MCF 10A (cell line): ENCODE data around the gene MAGEA11. TPM values are rescaled to one million over a fixed set of nuclear protein-coding genes. Genes with fewer than 3 reads are reported as not detected.
"Not testable (repeated sequence)": the region's sequence is repeated elsewhere in the genome, so short reads cannot be mapped to it uniquely, and the experiment has no call there.

ENCODE experiments used
- BruUV-seq: library from RNA; stranded (reverse); fragments of 400-500 nt; replicated peaks from 2 replicates; lab custom pipeline; 2021; lab: Mats Ljungman, UMichigan
- CTCF ChIA-PET: fragments of 300-600 bp; sonication (Branson Sonifier 250); formaldehyde crosslinking; extraction: SDS; loops from one replicate; lab custom pipeline; 2021; ENCODE audit warnings: antibody characterized with exemption, inconsistent platforms; lab: Yijun Ruan, JAX
- POLR2A ChIA-PET: fragments of 300-600, 350-650 bp; sonication (Branson Sonifier 250); formaldehyde crosslinking; extraction: SDS; loops from one replicate; lab custom pipeline; 2020; ENCODE audit warnings: antibody characterized with exemption, inconsistent platforms; lab: Yijun Ruan, JAX
- DNase-seq: peaks from one replicate; pipeline ENCODE4 v3.0.0-alpha.2; 2018; ENCODE audit not compliant: unreplicated experiment
- H3K27ac Mint-ChIP-seq: one replicate; pipeline ENCODE4 v1.8.0; 2022; ENCODE audit warnings: mild to moderate bottlenecking, low read depth, mixed read lengths; ENCODE audit not compliant: unreplicated experiment
- H3K27me3 Mint-ChIP-seq: one replicate; pipeline ENCODE4 v1.8.0; 2022; ENCODE audit warnings: mixed read lengths; ENCODE audit not compliant: insufficient read depth, unreplicated experiment
- H3K36me3 Mint-ChIP-seq: one replicate; pipeline ENCODE4 v1.8.0; 2022; ENCODE audit warnings: mild to moderate bottlenecking, moderate library complexity, mixed read lengths; ENCODE audit not compliant: insufficient read depth, unreplicated experiment
- H3K4me1 Mint-ChIP-seq: one replicate; pipeline ENCODE4 v1.8.0; 2022; ENCODE audit warnings: mixed read lengths; ENCODE audit not compliant: insufficient read depth, unreplicated experiment
- H3K4me3 Mint-ChIP-seq: one replicate; pipeline ENCODE4 v1.8.0; 2022; ENCODE audit warnings: mild to moderate bottlenecking, moderate library complexity, mixed read lengths; ENCODE audit not compliant: unreplicated experiment
- H3K9me3 Mint-ChIP-seq: one replicate; pipeline ENCODE4 v1.8.0; 2022; ENCODE audit warnings: mixed read lengths; ENCODE audit not compliant: unreplicated experiment
- intact Hi-C: fragments of 100-400 bp; cut with micrococcal nuclease; formaldehyde crosslinking; loops from 2 replicates; pipeline ENCODE4 v1.14.1; 2022
- total RNA-seq: library from RNA; stranded (reverse); gene quantifications from 2 replicates; pipeline ENCODE4 v1.2.3, GENCODE V29; 2022
- TF ChIP-seq, protein P1 (sequence below): fragments of 200-600 bp; IDR thresholded peaks from one replicate; pipeline ENCODE4 v1.8.0; 2022; ENCODE audit warnings: antibody characterized with exemption, mild to moderate bottlenecking; ENCODE audit not compliant: unreplicated experiment

MAGEA11 gene
- total RNA-seq, 1 experiment from 2014 or later, result not detected

- intact Hi-C loops, result no loop called here
- Mint-ChIP-seq H3K36me3 (no peaks in the 10 kb centered on the region), H3K4me3 (no peak overlapping the region), H3K4me1 (no peaks in the 10 kb centered on the region), H3K27me3 (no peaks in the 10 kb centered on the region), H3K27ac (no peak overlapping the region), H3K9me3 (no peaks in the 10 kb centered on the region)
- no peak for DNase-seq
- TF ChIP-seq, protein P1, sequence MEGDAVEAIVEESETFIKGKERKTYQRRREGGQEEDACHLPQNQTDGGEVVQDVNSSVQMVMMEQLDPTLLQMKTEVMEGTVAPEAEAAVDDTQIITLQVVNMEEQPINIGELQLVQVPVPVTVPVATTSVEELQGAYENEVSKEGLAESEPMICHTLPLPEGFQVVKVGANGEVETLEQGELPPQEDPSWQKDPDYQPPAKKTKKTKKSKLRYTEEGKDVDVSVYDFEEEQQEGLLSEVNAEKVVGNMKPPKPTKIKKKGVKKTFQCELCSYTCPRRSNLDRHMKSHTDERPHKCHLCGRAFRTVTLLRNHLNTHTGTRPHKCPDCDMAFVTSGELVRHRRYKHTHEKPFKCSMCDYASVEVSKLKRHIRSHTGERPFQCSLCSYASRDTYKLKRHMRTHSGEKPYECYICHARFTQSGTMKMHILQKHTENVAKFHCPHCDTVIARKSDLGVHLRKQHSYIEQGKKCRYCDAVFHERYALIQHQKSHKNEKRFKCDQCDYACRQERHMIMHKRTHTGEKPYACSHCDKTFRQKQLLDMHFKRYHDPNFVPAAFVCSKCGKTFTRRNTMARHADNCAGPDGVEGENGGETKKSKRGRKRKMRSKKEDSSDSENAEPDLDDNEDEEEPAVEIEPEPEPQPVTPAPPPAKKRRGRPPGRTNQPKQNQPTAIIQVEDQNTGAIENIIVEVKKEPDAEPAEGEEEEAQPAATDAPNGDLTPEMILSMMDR, result no peak
- ChIA-PET POLR2A (no interaction called here), CTCF (no interaction called here)
- no TSS peak for BruUV-seq
Measured at GRCh38 chrX:149757206-149758067, 45.6 kb downstream of the MAGEA11 start.

DNA sequence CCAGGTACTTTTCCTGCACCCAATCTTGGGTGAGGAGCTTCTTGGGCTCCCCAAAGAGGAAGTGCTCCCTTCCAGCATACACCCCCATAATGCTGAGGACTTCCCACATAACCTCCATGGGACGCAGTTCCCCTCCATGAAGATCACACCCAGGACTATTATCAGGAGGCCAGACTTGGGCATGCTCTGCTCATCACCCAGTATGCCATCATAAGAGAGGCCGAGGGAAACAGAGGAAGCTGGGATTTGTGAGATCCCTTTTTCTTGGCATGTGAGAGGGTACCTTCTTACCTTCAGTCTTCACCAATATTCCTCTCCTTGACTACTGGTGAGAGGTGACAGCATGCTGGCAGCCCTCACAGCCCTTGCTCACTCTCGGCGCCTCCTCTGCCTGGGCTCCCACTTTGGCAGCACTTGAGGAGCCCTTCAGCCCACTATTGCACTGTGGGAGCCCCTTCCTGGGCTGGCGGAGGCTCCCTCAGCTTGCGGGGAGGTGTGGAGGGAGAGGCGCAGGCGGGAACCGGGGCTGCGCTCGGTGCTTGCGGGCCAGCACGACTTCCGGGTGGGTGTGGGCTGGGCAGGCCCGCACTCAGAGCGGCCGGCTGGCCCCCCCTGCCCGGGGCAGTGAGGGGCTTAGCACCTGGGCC is 46.3 kb downstream of the MAGEA11 start:
- TF ChIP-seq, protein P1, result no peak
- no peaks in the 10 kb centered on the region for H3K27me3 Mint-ChIP-seq
- CTCF ChIA-PET, result interaction anchor here (0.6 kb wide), 1 partner anchor 571 kb away, joined by 3 read pairs; no protein-coding TSS in a partner anchor

GRCh38 chrX:149758715-149759078 is 46.8 kb downstream of the MAGEA11 start:
- intact Hi-C loops, POLR2A ChIA-PET, H3K27me3 Mint-ChIP-seq, H3K36me3 Mint-ChIP-seq, H3K27ac Mint-ChIP-seq, DNase-seq, H3K4me3 Mint-ChIP-seq, H3K4me1 Mint-ChIP-seq, BruUV-seq, H3K9me3 Mint-ChIP-seq: not testable (repeated sequence)
- CTCF ChIA-PET, result interaction anchor here (0.6 kb wide), 1 partner anchor 572 kb away, joined by 3 read pairs; no protein-coding TSS in a partner anchor

More for the DNA sequence above, 46.3 kb downstream of the MAGEA11 start:
- Mint-ChIP-seq H3K36me3 (no peaks in the 10 kb centered on the region), H3K4me3 (no peak overlapping the region), H3K4me1 (no peaks in the 10 kb centered on the region), H3K9me3 (no peaks in the 10 kb centered on the region), H3K27ac (no peak overlapping the region)
- POLR2A ChIA-PET, result no interaction called here
- intact Hi-C loops, result no loop called here
- BruUV-seq, result no TSS peak
- no peak for DNase-seq

DNA sequence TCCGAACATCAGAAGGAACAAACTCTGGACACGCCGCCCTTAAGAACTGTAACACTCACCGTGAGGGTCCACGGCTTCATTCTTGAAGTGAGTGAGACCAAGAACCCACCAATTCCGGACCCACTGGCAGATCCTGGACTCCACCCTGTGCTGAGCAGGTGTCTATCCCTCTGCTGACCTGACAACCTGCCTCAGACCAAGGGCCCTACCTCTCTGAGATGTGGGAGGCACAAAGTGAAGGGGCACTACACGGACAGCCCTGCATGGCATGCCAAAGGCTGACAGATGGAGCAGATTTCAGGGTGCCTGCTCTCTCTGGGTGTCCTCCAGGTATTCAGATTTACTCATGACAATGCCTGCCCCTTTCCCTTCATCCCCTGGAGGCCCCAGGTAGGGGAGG is 48.0 kb downstream of the MAGEA11 start:
- no peaks in the 10 kb centered on the region for H3K36me3 Mint-ChIP-seq
- TF ChIP-seq, protein P1, result no peak
- intact Hi-C loops, result no loop called here
- H3K4me1 Mint-ChIP-seq, result no peaks in the 10 kb centered on the region
- DNase-seq, result no peak
- BruUV-seq, result no TSS peak
- H3K9me3 Mint-ChIP-seq, result no peaks in the 10 kb centered on the region
- no peak overlapping the region for H3K27ac Mint-ChIP-seq
- no peaks in the 10 kb centered on the region for H3K27me3 Mint-ChIP-seq
- no peak overlapping the region for H3K4me3 Mint-ChIP-seq
- CTCF ChIA-PET, result no interaction called here
- POLR2A ChIA-PET, result no interaction called here
